ENCODE data around the gene ATOH8. TPM values are rescaled to one million over a fixed set of nuclear protein-coding genes. Genes with fewer than 3 reads are reported as not detected.
A peak's percentile ranks its signal among the peaks of the same experiment; 100 is the strongest.

The ATOH8 gene
- total RNA-seq, 1 experiment from 2014 or later: 0.20 TPM

DNA sequence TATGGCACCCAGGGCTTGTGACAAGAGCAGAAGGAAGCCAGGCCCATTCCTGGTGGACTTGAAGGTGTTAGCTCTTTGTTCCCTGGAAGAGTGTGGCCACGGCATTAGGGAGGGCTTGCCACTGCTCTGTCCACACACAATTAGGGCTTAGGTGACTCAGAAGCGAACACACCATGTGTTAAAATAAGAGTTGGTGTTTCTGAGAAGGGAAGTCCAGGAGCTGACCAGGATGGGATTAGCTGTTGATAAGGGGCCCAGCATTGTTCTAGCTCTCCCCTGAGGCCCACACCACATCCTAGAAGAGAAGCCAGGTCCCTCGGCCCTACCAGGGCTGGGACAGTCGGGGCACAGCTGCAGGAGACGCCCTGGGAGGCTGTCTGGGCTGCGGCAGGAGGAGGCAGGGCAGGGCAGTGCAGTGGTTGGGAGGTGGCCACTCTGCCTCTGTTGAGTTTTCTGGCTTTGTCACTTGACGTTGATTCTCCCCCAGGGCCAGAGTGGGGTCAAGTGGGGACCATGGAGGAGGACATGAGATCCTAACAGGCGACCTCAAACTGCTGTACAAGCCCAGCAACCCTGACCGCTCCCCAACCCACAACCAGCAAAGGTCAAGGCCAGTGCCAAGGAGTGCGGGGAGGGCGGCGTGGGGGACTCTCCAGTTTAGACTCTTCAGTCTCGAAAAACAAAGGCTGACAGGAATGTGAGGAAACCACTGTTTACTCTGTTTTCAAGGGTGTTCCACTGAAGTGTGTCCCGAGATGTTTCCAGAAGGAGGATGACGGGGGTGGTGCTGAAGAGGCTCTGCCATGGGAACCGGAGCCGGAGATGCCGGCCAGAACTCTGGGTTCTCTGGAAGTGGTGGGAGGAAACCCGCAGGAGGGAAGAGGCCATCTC lies 42.9 kb upstream of the ATOH8 start:
- peak; percentile 15 for DNase-seq
- Histone ChIP-seq H3K9me3 (ENCODE audit: control insufficient read depth, low read depth, low read length) (no peaks in the 10 kb centered on the region), H2BK5ac (ENCODE audit: insufficient read length, low read length) (no peak overlapping the region), H3K79me2 (ENCODE audit: insufficient read depth, low read length) (no peaks in the 10 kb centered on the region), H2AFZ (ENCODE audit: low read length) (no peak overlapping the region), H2BK120ac (ENCODE audit: low read depth, low read length, poor library complexity, severe bottlenecking) (no peak overlapping the region), H4K8ac (replicated peaks; ENCODE audit: insufficient read length, low read depth, low read length) (no peak overlapping the region), H3K18ac (ENCODE audit: insufficient read length, low read depth, low read length) (no peak overlapping the region), H3K79me1 (ENCODE audit: insufficient read depth, low read depth, low read length, poor library complexity, severe bottlenecking) (no peaks in the 10 kb centered on the region), H3K4me2 (ENCODE audit: insufficient read depth, insufficient read length, low read length) (no peak overlapping the region), H2AK5ac (ENCODE audit: insufficient read length, low read length) (no peak overlapping the region), H3T11ph (ENCODE audit: low read length) (no peak overlapping the region), H2BK12ac (ENCODE audit: insufficient read length, low read depth, low read length) (no peak overlapping the region), H3K23ac (ENCODE audit: insufficient read length, low read depth, low read length) (no peak overlapping the region), H3K27me3 (ENCODE audit: insufficient read depth, low read length) (peaks cover 3% of the 10 kb centered on the region; the same call in 1 of the 2 replicates), H3K14ac (ENCODE audit: insufficient read depth, low read length) (no peak overlapping the region), H2BK15ac (ENCODE audit: low read depth, low read length) (no peak overlapping the region), H4K5ac (ENCODE audit: insufficient read length, low read depth, low read length) (no peak overlapping the region), H2BK20ac (ENCODE audit: low read depth, low read length, poor library complexity, severe bottlenecking) (no peak overlapping the region), H3K4me1 (ENCODE audit: insufficient read depth, low read length) (no peaks in the 10 kb centered on the region), H4K20me1 (ENCODE audit: control insufficient read depth, insufficient read depth, insufficient read length) (no peaks in the 10 kb centered on the region), H3K9ac (ENCODE audit: extremely low read depth, insufficient read length, low read length) (no peak overlapping the region), H3K56ac (ENCODE audit: insufficient read length, low read depth, low read length) (no peak overlapping the region), H3K4ac (ENCODE audit: low read depth, low read length) (no peak overlapping the region), H4K91ac (ENCODE audit: insufficient read length, low read depth, low read length) (no peak overlapping the region), H3K23me2 (ENCODE audit: insufficient read length, low read depth, low read length, poor library complexity, severe bottlenecking) (no peaks in the 10 kb centered on the region), H3K27ac (ENCODE audit: insufficient read length, low read depth, low read length) (no peak overlapping the region)
- Mint-ChIP-seq H3K9me3 (no peaks in the 10 kb centered on the region; a peak in 1 of 5 replicates), H3K27ac (peak overlapping the region in 1 of 3 experiments; percentile 13; a peak in 1 of 7 replicates), H3K4me3 (no peak overlapping the region), H3K4me1 (peaks cover 2 to 7% of the 10 kb centered on the region in 2 experiments; a peak in 3 of 4 replicates), H3K36me3 (ENCODE audit: insufficient read depth in 1 of 3, low read depth in 3 of 3) (no peaks in the 10 kb centered on the region), H3K27me3 (ENCODE audit: low read depth) (peaks cover 23% of the 10 kb centered on the region)
- TF ChIP-seq, protein P1, sequence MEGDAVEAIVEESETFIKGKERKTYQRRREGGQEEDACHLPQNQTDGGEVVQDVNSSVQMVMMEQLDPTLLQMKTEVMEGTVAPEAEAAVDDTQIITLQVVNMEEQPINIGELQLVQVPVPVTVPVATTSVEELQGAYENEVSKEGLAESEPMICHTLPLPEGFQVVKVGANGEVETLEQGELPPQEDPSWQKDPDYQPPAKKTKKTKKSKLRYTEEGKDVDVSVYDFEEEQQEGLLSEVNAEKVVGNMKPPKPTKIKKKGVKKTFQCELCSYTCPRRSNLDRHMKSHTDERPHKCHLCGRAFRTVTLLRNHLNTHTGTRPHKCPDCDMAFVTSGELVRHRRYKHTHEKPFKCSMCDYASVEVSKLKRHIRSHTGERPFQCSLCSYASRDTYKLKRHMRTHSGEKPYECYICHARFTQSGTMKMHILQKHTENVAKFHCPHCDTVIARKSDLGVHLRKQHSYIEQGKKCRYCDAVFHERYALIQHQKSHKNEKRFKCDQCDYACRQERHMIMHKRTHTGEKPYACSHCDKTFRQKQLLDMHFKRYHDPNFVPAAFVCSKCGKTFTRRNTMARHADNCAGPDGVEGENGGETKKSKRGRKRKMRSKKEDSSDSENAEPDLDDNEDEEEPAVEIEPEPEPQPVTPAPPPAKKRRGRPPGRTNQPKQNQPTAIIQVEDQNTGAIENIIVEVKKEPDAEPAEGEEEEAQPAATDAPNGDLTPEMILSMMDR (conservative IDR thresholded peaks at IDR 0.05): no peak
- no CpG with 5 or more reads among the region's 19 CpGs for WGBS (ENCODE audit: extremely low coverage, insufficient read length, low lambda C conversion rate)
